Stimulated activated CD8-positive, alpha-beta memory T cell treated with anti-CD3 and anti-CD28 coated beads, Interleukin-12 subunit alpha, Interleukin-12 subunit beta, amount 100 ng/mL, for 24 hours (primary cell): ENCODE measurements around the gene HEATR5A.
"Not testable (repeated sequence)": the region's sequence is repeated elsewhere in the genome, so short reads cannot be mapped to it uniquely, and the experiment has no call there.

Source experiments
- DNase-seq: peaks from one replicate; pipeline ENCODE4 v3.0.0-alpha.2; 2020; ENCODE audit errors: extremely low read depth

HEATR5A gene

DNA sequence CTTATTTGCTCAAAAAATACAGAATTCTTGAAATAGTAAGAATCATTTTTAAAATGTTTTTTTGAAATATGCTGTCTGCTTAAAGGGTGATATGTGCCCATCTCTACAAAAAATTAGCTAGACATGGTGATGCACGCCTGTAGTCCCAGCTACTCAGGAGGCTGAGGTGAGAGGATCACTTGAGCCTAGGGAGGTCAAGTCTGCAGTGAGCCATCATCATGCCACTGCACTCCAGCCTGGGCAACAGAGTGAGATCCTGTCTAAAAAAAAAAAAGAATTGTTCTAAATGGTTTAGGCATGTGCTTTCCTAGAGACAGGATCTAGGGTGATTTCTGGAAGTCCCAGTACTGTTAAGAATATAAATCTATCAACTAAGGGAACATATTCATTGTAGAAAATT lies 137.2 kb downstream of the HEATR5A start:
- DNase-seq: no peak

DNA sequence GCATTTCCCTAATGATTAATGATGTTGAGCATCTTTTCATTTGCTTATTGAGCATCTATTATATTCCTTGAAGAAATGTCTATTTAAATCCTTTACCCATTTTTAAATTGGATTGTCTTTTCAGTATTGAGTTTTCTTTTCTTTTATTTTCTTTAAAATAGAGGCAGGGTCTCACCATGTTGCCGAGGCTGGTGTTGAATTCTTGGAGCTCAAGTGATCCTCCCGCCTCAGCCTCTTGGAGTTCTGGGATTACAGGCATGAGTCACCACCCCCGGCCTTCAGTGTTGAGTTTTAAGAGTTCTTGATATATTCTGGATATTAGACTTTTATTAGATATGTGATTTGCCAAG lies 139.5 kb downstream of the HEATR5A start:
- no peak for DNase-seq

DNA sequence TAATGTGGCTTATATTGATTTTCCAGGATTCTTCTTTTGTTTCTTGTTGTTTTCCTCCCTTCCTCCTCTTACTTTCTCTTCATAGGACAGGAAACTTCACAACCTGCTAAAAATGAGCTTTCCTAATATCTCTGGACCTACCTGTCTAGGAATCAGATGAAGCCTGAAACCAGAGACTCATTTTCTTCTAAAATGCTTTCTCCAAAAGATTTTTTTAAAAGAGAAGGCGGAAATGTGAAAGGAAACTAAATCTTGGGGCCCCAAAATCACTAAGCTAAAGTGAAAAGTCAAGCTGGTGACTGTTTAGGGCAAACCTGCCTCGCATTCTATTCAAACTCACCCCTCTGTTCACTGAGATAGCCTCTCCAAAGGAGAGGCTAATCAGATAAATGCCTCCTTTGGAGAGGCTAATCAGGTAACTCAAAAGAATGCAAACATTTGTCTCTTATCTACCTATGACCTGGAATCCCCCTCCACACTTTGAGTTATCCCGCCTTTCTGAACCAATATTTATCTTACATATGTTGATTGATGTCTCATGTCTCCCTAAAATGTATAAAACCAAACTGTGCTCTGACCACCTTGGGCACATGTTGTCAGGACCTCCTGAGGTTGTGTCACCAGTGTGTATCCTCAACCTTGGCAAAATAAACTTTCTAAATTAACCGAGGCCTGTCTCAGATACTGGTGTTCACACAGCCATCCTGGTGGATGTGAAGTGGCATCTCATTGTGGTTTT lies 140.0 kb downstream of the HEATR5A start:
- no peak for DNase-seq

DNA sequence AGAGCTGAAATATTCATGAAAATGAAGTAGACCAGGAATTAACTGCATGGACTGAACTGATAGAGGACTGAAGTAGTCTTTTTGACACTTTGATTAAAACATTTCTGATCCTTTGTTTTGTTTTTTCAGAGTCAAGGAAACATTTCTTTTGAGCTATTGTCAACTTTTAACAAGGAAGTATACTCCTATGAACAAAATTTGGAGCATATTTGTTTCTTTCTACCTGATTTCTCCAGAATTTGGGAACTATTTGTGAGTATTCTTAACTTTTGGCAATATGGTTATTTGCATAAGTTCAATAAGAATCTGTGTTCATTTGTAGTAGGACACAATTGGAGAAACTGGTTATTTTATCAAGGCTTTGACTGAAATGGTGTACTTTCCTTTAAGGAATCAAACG lies 141.5 kb downstream of the HEATR5A start:
- DNase-seq: no peak

DNA sequence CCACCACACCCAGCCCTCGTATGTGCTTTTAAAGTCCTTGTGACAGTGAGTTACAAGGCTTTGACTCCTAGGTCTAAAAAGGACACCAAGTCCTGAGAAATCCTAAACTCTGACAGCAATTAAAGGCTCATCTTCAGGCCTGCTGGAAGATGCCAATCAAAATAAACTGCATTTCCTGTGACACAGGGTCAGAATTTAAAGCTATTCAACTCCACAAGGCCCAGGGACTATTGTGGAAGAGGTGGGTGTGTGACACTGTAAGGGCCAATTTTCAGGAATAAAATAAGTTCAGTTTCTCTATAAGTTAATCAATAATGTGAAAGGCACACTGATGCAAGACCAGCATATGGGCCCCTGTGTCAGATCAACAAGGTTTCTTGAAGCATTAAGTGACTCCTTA lies 143.3 kb downstream of the HEATR5A start:
- DNase-seq: no peak

DNA sequence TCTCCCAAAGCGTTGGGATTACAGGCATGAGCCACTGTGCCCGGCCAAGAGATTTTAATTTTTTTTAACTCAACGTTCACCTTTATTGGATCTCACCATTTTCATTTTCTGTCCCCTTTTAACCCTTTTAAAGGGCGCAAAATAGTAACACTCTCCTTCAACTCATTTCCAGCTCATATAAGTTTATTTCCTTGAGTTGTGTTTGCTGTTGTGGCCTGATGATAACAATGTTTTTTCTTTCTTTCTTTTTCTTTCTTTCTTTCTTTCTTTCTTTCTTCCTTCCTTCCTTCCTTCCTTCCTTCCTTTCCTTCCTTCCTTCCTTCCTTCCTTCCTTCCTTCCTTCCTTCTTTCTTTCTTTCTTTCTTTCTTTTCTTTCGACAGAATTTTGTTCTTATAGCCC lies 143.9 kb downstream of the HEATR5A start:
- not testable (repeated sequence) for DNase-seq

DNA sequence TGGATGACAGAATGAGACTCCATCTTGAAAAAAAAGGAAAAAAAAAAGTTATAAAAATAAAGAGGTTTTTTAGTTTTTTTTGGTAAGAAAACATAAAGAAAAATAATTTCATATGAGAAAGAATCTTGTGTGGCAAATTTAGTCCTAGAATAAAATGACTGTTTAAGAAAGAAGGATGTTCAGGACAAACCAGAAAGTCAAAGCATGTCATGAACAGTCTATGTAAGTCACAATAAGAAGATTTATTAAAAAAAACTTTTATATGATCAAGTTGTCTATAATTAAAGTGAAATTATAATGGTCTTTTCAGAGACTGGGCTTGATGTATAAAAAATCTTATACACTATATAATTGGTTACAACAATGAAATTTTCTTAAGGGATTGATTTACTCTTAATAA lies 144.6 kb downstream of the HEATR5A start:
- DNase-seq: no peak

DNA sequence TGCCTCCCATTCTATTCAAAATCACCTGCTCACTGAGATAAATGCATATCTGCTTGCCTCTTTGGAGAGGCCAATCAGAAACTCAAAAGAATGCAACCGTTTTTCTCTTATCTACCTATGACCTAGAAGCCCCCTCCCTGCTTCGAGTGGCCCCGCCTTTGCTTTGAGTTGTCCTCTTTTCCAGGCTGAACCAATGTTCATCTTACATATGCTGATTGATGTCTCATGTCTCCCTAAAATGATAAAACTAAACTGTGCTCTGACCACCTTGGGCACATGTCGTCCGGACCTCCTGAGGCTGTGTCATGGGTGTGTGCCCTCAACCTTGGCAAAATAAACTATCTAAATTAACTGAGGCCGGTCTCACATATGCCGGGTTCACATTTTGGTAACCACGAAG lies 148.7 kb downstream of the HEATR5A start:
- DNase-seq: no peak

DNA sequence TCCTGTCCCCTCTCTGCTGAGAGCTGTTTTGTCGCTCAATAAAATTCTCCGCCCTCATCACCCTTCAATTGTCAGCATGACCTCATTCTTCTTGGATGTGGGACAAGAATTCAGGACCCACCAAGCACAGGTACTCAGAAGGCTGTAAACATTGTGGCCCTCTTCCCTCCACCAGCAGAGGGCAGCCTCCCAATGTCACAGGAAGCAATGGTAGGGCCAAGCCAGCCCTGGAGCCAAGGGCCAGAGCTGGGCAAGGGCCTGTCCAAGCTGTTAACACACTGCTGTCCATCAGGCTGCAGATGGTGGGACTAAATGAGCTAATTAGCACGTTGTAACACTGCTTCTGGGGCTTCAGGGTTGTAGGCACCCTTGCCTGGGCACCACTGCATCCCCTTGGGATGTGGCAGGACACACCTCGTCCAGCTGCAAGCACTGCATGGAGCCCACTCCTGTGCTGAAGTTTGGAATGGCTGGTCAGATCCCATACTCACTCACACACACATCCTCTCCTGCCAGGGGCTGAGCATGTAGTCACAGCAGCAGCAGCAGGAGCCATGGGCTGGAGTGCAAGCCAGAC lies 150.1 kb downstream of the HEATR5A start:
- DNase-seq: no peak

DNA sequence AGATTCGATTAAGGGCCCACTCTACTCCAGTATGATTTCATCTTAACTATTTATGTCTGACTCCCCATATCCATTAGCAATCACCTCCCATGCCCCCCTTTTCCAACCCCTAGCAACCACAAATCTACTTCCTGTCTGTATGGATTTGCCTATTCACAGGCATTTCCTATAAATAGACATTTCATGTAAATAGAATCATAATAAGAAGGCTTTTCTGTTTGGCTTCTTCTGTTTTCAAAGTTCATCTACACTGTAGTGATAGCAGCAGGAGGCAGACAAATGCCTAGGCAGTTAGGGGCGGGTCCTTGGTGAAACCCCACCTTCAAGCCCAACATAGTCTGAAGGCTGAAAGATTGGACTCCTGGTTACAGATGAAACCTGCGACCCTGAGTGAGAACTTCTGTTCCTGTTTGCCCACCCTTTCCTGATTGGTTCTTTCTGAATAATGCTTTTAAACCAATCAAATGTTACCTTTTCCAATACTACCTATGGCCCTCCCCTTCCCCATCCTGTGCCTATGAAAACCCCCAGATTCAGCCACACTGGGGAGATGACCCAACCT lies 150.6 kb downstream of the HEATR5A start:
- no peak for DNase-seq

DNA sequence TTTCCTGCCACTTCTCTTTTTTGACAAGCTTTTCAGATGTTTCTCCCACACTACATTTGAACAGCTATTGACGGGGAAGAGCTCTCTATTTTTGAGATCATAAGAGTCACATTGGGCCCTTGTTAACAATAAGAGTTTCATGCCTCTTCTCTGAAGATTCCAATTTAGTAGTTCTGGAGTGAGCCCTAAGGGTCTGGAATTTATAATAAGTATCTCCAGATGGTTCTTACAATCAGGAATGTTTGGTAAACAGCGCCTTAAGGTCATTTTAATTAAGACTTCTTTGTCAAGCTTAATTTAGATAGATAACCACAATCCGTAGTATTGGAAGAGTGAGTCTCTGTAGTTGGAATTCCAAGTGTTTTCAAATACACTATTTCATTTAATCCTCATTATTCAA lies 152.1 kb downstream of the HEATR5A start:
- DNase-seq: no peak

DNA sequence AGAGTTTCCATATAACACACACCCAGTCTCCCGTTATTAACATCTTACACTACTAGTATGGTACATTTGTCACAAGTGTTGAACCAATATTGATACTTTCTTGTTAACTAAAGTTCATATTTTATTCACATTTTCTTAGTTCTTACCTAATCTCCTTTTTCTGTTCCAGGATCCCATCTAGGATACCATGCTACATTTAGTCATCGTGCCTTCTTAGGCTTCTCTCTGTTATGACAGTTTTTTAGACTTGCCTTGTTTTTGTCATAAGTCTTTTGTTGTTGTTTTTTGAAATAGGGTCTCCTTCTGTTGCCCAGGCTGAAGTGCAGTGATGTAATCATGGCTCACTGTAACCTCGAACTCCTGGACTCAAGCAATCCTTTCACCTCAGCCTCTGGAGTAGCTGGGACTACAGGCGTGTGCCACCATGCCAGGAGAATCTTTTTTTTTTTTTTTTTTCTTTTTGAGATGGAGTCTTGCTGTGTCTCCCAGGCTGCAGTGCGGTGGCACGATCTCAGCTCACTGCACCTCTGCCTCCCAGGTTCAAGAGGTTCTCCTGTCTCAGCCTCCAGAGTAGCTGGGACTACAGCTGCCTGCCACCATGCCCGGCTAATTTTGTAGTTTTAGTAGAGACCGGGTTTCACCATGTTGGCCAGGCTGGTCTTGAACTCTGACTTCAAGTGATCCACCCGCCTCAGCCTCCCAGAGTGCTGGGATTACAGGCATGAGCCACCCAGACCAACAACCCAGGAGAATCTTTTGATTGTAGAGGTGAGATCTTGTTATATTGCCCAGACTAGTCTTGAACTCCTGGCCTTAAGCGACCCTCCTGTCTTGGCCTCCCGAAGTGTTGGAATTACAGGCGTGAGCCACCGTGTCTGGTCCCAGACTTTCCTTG lies 153.7 kb downstream of the HEATR5A start:
- DNase-seq: no peak

DNA sequence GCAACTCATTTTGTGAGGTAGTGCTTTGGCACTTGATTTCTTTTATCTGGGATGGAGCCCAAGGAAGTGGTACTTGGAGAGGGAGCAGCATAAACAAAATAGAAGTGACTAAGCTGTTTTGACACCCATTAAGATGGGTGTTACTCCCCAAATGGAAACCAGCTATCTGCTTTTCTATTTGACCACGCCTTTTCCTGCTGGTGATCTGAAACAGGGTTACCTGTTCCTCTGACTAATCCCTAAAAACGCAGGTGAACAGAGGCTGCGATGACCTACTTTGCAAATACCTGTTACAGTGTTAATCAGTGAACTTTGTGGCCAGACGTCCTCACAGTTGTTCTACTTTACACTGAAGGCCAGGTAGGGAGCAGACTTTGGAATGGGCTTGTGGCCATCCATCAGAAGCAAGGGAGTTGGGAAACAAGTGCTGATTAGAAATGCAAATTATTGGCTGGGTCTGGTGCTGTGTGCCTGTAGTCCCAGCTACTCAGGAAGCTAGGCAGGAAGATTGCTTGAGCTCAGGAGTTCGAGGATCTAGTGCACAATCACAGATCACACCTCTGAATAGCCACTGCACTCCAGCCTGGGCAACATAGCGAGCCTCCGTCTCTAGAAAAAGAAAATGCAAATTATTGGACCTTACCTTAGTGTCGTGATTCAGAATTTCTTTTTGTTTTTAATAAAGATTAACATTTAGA lies 154.5 kb downstream of the HEATR5A start:
- DNase-seq: no peak

DNA sequence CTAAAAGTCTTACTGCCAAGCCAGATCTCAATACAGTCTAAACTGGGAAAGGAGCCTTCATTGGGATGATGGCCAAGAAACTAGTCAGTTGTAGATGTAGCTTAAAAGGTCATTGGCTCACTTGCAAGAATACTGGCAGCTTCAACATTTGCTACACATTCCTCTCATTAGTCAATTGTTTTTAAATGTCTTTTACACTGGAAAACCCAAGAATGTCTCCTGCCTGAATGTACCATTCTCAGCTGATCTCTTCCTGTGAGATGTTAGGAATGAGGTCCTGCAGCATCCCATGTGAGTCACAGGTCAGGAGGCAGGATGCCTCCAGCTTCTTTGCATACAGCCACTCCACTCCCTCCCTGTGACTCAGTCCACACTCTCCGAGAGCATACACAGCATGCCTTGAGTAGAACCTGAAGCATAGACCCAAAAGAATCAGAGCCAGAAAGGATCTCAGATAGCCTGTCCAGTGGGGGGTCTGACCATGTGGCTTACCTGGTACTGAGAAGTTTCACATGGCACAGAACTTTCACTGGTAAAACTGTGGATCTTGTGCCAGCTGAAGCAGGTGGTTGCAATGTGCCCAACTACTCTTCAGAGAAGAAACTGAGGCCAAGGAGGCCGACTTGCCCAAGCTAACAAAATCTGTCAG lies 156.7 kb downstream of the HEATR5A start:
- DNase-seq: no peak

DNA sequence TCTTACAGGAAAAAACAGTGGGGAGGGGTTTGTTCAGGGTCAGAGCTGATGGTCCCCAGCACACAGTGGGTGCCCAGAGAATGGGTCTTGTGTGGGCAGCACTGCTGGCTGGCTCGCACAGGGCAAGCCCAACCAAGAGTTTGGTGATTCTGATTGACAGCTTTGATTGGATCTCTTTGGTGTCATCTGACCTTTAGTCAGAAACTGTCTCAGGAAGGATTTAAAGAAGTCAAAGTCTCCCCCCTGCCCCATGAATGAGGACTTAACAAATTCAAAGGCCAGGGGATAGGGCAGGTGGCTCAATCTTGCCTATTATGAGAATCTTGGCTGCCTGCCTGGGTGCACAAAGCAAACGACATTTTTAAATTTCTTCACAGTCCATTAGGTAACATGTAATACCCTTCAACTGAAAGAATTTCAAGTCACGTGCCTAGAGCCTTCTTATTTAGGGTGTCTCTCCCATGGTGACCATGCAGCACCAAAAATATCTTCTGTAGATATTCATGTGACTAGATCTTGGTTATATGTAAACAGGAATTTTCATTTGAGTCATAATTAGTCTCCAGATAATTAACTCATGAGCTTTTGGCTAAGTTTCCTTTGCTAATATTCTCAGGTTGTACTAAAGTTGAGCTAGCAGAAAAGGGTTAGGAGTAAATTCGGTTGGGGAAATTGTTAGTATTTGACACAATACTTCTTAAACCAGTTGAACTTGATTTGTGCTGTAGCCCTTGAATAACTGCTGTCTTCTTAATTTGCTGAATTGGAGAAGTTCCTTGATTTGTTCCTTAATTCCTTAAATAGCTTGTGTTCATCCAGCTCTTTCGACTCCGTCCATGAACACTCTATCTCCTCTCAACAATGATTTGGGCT lies 158.3 kb downstream of the HEATR5A start:
- DNase-seq: no peak

DNA sequence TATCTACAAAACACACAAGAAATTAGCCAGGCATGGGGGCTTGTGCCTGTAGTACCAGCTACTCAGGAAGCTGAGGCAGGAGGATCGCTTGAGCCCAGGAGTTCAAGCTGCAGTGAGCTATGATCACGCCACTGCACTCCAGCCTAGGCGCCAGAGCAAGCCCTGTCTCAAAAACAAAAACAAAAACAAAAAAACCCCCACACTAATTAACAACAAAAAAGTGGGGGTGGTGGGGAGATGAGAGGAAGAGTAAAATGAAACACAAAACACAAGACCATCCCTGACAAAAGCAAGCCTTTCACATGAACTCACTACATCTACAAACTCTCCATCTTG lies 158.9 kb downstream of the HEATR5A start:
- DNase-seq: no peak

DNA sequence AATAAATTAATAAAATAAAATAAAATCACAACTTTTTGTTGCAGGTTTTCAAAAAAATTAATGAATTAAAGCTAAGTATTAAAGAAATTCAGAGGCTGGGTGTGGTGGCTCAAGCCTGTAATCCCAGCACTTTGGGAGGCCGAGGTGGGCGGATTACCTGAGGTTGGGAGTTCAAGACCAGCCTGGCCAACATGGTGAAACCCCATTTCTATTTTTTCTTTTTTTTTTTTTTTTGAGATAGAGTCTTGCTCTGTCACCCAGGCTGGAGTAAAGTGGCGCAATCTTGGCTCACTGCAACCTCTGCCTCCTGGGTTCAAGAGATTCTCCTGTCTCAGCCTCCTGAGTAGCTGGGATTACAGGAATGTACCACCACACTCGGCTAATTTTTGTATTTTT lies 161.3 kb downstream of the HEATR5A start:
- not testable (repeated sequence) for DNase-seq

DNA sequence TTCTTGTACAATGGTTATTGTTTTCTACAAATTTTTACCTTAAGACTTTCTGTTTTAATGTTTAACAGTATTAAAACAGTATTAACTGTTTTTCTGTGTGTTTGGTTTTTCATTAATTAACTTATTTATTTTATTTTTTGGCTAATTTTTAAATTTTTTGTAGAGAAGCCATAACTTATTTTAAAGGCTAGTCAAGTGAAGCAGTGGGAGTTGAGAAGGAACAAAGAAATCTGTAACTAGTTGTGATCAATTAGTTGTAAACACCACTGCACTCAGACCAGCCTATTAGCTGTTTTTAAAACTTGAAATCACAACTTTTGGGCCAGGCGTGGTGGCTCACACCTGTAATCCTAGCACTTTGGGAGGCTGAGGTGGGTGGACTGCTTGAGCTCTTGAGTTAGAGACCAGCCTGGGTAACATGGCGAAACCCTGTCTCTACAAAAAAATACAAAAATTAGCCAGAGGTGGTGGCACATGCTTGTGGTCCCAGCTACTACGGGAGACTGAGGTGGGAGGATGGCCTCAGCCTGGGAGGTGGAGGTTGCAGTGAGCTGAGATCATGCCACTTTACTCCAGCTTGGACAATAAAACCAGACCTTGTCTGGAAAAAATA lies 161.8 kb downstream of the HEATR5A start:
- no peak for DNase-seq

DNA sequence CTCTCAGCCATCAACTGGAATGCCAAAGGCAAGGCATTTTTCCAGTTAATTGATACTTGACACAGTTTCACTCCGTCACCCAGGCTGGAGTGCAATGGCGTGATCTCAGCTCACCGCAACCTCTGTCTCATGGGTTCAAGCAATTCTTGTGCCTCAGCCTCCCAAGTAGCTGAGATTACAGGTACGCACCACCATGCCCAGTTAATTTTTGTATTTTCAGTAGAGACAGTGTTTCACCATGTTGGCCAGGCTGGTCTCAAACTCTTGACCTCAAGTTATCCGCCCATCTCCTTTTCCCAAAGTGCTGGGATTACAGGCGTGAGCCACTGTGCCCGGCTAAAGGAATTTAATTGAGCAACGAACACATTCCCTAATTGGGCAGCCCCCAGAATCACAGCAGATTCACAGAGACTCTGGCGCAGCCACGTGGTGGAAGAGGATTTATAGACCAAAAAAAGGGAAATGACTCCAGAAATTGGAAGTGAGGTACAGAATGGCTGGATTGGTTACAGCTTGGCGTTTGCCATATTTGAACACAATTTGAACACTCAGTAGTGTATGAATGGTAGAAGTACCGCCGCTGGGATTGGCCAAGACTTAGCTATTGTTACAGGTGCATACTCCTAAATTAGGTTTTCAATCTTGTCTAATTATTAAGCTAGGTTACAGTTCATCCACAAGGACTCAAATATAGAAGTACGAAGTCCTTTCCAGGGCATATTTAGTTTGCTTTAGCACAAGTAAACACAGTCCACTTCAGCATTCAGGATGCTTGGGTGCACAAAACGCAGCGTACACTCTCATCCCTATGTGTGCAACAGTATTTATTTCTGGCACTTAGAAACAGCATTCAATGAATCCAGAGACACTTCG lies 162.6 kb downstream of the HEATR5A start:
- not testable (repeated sequence) for DNase-seq
